Measurements from ENCODE around the gene DKK1.

DNA sequence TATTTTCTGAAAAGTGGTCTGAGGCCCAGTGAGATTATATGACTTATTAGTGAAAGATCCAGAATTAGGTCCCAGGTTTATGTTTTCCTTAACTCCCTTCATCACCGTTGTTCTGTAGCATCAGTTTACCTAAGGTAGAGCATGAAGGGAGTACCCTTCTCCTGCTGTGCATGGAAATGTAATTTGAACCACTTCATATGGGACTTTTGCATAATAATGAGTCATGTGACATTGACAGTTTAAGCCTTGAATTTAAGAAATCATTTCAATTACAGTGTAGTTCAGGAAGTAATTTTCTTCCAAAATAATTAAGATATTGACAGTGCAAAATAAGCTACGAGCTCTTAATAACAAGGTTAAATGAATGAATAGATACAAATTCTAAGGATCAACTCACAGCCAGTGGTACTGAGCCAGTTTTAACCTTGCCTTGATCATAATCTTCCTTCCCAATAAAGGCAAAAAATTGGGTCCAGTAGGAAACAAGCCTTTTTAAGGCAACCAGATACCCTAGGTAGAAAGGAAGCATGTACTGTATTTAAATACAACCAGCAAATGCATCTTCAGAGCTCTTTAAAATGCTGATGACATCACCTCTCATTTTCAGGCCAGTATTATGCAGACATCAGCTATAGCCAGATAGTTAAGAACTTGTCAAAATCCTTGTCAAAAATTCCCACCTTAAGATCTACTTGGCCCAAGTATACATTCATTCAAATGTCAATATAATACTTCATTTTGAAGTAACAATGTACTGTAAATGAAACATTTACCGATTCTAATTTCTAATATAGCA is 48.8 kb upstream of the DKK1 start:
- TF ChIP-seq FOXM1 (IDR thresholded peaks at IDR 0.05; ENCODE audit: borderline replicate concordance) (no peak), TARDBP (IDR thresholded peaks at IDR 0.05) (no peak), BHLHE40 (IDR thresholded peaks at IDR 0.05; ENCODE audit: borderline replicate concordance) (no peak), L3MBTL2 (conservative IDR thresholded peaks at IDR 0.05) (no peak), SP1 (IDR thresholded peaks at IDR 0.05) (no peak), FOXK2 (IDR thresholded peaks at IDR 0.05) (no peak), NFRKB (IDR thresholded peaks at IDR 0.05) (no peak), CTBP1 (IDR thresholded peaks at IDR 0.05; ENCODE audit: borderline replicate concordance) (no peak), ELF4 (IDR thresholded peaks at IDR 0.05) (no peak), ZNF384 (IDR thresholded peaks at IDR 0.05) (no peak), ARNT (IDR thresholded peaks at IDR 0.05) (no peak)
- TF ChIP-seq, protein P1, sequence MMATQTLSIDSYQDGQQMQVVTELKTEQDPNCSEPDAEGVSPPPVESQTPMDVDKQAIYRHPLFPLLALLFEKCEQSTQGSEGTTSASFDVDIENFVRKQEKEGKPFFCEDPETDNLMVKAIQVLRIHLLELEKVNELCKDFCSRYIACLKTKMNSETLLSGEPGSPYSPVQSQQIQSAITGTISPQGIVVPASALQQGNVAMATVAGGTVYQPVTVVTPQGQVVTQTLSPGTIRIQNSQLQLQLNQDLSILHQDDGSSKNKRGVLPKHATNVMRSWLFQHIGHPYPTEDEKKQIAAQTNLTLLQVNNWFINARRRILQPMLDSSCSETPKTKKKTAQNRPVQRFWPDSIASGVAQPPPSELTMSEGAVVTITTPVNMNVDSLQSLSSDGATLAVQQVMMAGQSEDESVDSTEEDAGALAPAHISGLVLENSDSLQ (IDR thresholded peaks at IDR 0.05) = no peak

Measured in HEK293T (cell line).